HepG2 (cell line): ENCODE data around the gene KCNJ14. TPM values are rescaled to one million over a fixed set of nuclear protein-coding genes. Genes with fewer than 3 reads are reported as not detected.
A peak's percentile ranks its signal among the peaks of the same experiment; 100 is the strongest.

Experiments used
- KAT2B ChIP-seq: fragments of 150-350 bp; IDR thresholded peaks from 2 replicates; pipeline ENCODE4 v1.6.1; 2014; ENCODE audit warnings: low read depth, low read length, borderline replicate concordance
- MEIS2 ChIP-seq: sonication (generic); formaldehyde crosslinking; IDR thresholded peaks from 2 replicates; pipeline ENCODE4 v1.9.0; 2021; ENCODE audit warnings: mild to moderate bottlenecking, missing genetic modification reagents
- MLX ChIP-seq: IDR thresholded peaks from 2 replicates; pipeline ENCODE4 v1.6.1; 2016
- NFKBIZ ChIP-seq: IDR thresholded peaks from 2 replicates; pipeline ENCODE4 v1.6.1; 2018; ENCODE audit warnings: missing genetic modification reagents, missing compliant biosample characterization
- PHF5A ChIP-seq: IDR thresholded peaks from one replicate; pipeline ENCODE4 v1.6.1; 2018; ENCODE audit warnings: low read depth, missing genetic modification reagents; ENCODE audit not compliant: unreplicated experiment
- SRY ChIP-seq: sonication (generic); formaldehyde crosslinking; IDR thresholded peaks from 2 replicates; pipeline ENCODE4 v1.8.0; 2022; ENCODE audit warnings: mild to moderate bottlenecking, missing genetic modification reagents
- TEAD3 ChIP-seq: optimal IDR thresholded peaks from 2 replicates; pipeline ENCODE3; 2016; ENCODE audit warnings: borderline replicate concordance
- ZBTB39 ChIP-seq: sonication (generic); formaldehyde crosslinking; IDR thresholded peaks from 2 replicates; pipeline ENCODE4 v1.5.0; 2020; ENCODE audit warnings: missing genetic modification reagents
- ZC3H13 ChIP-seq: sonication (generic); formaldehyde crosslinking; IDR thresholded peaks from 2 replicates; pipeline ENCODE4 v1.8.1; 2023; ENCODE audit warnings: mild to moderate bottlenecking, missing genetic modification reagents, moderate library complexity
- ZNF124 ChIP-seq: sonication (generic); formaldehyde crosslinking; IDR thresholded peaks from 2 replicates; pipeline ENCODE4 v1.4.0; 2020; ENCODE audit warnings: missing genetic modification reagents
- ZNF24 ChIP-seq: fragments of 450-650 bp; IDR thresholded peaks from 2 replicates; pipeline ENCODE4 v1.6.1; 2017; ENCODE audit warnings: antibody characterized with exemption, mild to moderate bottlenecking
- ZNF329 ChIP-seq: sonication (generic); formaldehyde crosslinking; IDR thresholded peaks from 2 replicates; pipeline ENCODE4 v1.9.0; 2021; ENCODE audit warnings: low read depth, mild to moderate bottlenecking, missing genetic modification reagents
- ZNF343 ChIP-seq: sonication (generic); formaldehyde crosslinking; IDR thresholded peaks from 2 replicates; pipeline ENCODE4 v1.4.0; 2020; ENCODE audit warnings: mild to moderate bottlenecking, missing genetic modification reagents
- ZNF547 ChIP-seq: sonication (generic); formaldehyde crosslinking; IDR thresholded peaks from 2 replicates; pipeline ENCODE4 v1.5.1; 2020; ENCODE audit warnings: mild to moderate bottlenecking, missing genetic modification reagents
- ZNF558 ChIP-seq: sonication (generic); formaldehyde crosslinking; IDR thresholded peaks from 2 replicates; pipeline ENCODE4 v1.9.0; 2022; ENCODE audit warnings: mild to moderate bottlenecking, missing genetic modification reagents, borderline replicate concordance
- ZNF891 ChIP-seq: sonication (generic); formaldehyde crosslinking; IDR thresholded peaks from 2 replicates; pipeline ENCODE4 v1.5.0; 2020; ENCODE audit warnings: mild to moderate bottlenecking, missing genetic modification reagents
- polyA plus RNA-seq, 8 experiments: library from polyadenylated mRNA; depleted of rRNA in 3 of 8; stranded (reverse) in 7 of 8; unstranded in 1 of 8; fragments of >200 nt; fragmentation: Illumina TruSeq in 4 of 8; extraction: Trizol in 4 of 8; gene quantifications; 2 replicates each; pipeline versions ENCODE4 v1.2.1 to v1.2.3, GENCODE V29; 2011 to 2016; ENCODE audit warnings: low read depth in 4 of 8, missing spikeins in 1 of 8, mixed read lengths in 1 of 8; ENCODE audit not compliant: insufficient read depth in 1 of 8
- total RNA-seq, 5 experiments: library from RNA; depleted of rRNA; stranded (reverse); fragments of >200 nt; fragmentation: Illumina TruSeq; extraction: Trizol; gene quantifications; 2 replicates each; pipeline ENCODE4 v1.2.3, GENCODE V29; 2016; ENCODE audit warnings: low read depth in 1 of 5
- TF ChIP-seq, protein P1 (sequence below): sonication (generic); formaldehyde crosslinking; IDR thresholded peaks from 2 replicates; pipeline ENCODE4 v1.4.0; 2020; ENCODE audit warnings: mild to moderate bottlenecking, missing genetic modification reagents, borderline replicate concordance
- TF ChIP-seq, protein P2 (sequence below): sonication (generic); formaldehyde crosslinking; IDR thresholded peaks from 2 replicates; pipeline ENCODE4 v1.5.1; 2020; ENCODE audit warnings: mild to moderate bottlenecking, missing genetic modification reagents, moderate library complexity
- TF ChIP-seq, protein P3 (sequence below): sonication (generic); formaldehyde crosslinking; IDR thresholded peaks from 2 replicates; pipeline ENCODE4 v1.9.0; 2021; ENCODE audit warnings: missing genetic modification reagents, borderline replicate concordance

Gene KCNJ14
- total and polyA plus RNA-seq, 2 of the 13 experiments (the other 11 are each of a cell fraction or from before 2014, with no cell fraction given), result 0.20 to 0.51 TPM

DNA sequence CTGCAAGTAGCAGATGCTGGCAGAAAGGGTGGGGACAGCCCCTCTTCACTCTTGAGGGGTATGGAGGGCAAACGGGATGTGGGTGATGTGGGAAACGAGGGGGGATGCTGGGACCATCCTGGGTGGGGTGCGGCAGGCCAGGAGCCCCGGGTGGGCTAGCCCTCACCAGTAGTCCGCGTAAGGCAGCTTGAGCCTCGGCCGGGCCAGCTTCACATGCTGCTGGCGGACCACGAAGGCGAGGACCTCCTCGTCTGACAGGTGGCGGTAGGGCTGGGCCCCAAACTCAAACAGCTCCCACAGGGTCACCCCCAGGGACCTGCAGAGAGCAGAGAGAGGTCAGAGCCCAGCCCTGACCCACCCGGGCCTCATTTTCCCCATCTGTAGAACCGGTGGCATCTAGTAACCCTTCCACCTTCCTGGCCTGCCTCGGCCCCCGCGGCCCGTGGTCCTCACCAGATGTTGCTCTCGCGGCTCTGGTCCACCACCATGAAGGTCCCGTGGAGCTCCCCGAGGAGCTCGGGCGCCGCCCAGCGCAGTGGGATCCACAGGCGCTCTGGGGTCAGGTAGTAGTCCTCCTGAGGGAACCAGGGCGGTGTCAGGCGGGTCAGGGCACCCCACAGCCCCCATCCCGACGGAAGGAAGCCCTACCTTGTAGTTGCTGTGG lies 45.6 kb downstream of the KCNJ14 start (continued):
- TF ChIP-seq, protein P1, sequence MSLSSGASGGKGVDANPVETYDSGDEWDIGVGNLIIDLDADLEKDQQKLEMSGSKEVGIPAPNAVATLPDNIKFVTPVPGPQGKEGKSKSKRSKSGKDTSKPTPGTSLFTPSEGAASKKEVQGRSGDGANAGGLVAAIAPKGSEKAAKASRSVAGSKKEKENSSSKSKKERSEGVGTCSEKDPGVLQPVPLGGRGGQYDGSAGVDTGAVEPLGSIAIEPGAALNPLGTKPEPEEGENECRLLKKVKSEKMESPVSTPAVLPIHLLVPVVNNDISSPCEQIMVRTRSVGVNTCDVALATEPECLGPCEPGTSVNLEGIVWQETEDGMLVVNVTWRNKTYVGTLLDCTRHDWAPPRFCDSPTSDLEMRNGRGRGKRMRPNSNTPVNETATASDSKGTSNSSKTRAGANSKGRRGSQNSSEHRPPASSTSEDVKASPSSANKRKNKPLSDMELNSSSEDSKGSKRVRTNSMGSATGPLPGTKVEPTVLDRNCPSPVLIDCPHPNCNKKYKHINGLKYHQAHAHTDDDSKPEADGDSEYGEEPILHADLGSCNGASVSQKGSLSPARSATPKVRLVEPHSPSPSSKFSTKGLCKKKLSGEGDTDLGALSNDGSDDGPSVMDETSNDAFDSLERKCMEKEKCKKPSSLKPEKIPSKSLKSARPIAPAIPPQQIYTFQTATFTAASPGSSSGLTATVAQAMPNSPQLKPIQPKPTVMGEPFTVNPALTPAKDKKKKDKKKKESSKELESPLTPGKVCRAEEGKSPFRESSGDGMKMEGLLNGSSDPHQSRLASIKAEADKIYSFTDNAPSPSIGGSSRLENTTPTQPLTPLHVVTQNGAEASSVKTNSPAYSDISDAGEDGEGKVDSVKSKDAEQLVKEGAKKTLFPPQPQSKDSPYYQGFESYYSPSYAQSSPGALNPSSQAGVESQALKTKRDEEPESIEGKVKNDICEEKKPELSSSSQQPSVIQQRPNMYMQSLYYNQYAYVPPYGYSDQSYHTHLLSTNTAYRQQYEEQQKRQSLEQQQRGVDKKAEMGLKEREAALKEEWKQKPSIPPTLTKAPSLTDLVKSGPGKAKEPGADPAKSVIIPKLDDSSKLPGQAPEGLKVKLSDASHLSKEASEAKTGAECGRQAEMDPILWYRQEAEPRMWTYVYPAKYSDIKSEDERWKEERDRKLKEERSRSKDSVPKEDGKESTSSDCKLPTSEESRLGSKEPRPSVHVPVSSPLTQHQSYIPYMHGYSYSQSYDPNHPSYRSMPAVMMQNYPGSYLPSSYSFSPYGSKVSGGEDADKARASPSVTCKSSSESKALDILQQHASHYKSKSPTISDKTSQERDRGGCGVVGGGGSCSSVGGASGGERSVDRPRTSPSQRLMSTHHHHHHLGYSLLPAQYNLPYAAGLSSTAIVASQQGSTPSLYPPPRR, result no peak
- TF ChIP-seq, protein P2, sequence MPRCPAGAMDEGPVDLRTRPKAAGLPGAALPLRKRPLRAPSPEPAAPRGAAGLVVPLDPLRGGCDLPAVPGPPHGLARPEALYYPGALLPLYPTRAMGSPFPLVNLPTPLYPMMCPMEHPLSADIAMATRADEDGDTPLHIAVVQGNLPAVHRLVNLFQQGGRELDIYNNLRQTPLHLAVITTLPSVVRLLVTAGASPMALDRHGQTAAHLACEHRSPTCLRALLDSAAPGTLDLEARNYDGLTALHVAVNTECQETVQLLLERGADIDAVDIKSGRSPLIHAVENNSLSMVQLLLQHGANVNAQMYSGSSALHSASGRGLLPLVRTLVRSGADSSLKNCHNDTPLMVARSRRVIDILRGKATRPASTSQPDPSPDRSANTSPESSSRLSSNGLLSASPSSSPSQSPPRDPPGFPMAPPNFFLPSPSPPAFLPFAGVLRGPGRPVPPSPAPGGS (CRISPR knock-in tag), result peak; percentile 24; the same call in 1 of the 2 replicates
- TF ChIP-seq ZNF547 (CRISPR knock-in tag) (peak; percentile 76), ZNF24 (no peak), MLX (CRISPR knock-in tag) (no peak), KAT2B (no peak), ZNF329 (CRISPR knock-in tag) (no peak), NFKBIZ (no peak), ZNF124 (CRISPR knock-in tag) (no peak), PHF5A (CRISPR knock-in tag) (no peak), ZNF343 (CRISPR knock-in tag) (no peak), ZC3H13 (CRISPR knock-in tag) (no peak), TEAD3 (CRISPR knock-in tag) (no peak), ZBTB39 (CRISPR knock-in tag) (no peak), ZNF558 (CRISPR knock-in tag) (no peak), MEIS2 (CRISPR knock-in tag) (peak; percentile 38; the same call in 1 of the 2 replicates), SRY (0 out of 2 replicates have a peak, but pooled peaks have one; percentile 75), ZNF891 (CRISPR knock-in tag) (0 out of 2 replicates have a peak, but pooled peaks have one; percentile 74)
- TF ChIP-seq, protein P3, sequence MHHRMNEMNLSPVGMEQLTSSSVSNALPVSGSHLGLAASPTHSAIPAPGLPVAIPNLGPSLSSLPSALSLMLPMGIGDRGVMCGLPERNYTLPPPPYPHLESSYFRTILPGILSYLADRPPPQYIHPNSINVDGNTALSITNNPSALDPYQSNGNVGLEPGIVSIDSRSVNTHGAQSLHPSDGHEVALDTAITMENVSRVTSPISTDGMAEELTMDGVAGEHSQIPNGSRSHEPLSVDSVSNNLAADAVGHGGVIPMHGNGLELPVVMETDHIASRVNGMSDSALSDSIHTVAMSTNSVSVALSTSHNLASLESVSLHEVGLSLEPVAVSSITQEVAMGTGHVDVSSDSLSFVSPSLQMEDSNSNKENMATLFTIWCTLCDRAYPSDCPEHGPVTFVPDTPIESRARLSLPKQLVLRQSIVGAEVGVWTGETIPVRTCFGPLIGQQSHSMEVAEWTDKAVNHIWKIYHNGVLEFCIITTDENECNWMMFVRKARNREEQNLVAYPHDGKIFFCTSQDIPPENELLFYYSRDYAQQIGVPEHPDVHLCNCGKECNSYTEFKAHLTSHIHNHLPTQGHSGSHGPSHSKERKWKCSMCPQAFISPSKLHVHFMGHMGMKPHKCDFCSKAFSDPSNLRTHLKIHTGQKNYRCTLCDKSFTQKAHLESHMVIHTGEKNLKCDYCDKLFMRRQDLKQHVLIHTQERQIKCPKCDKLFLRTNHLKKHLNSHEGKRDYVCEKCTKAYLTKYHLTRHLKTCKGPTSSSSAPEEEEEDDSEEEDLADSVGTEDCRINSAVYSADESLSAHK (CRISPR knock-in tag), result no peak
